Uterus (tissue), 2 donors: ENCODE measurements around the gene ARID1B.
"Not testable (repeated sequence)": the region's sequence is repeated elsewhere in the genome, so short reads cannot be mapped to it uniquely, and the experiment has no call there.

Experiments
- CTCF ChIP-seq, 4 experiments: fragments of 200-600 bp in 2 of 4; fragments of 450-650 bp in 2 of 4; sonication (generic) in 2 of 4; IDR thresholded peaks; one replicate each; pipeline ENCODE4 v1.5.1; 2016 to 2019; ENCODE audit warnings: antibody characterized with exemption in 4 of 4, mild to moderate bottlenecking in 2 of 4, moderate library complexity in 1 of 4
- POLR2A ChIP-seq, 2 donors: fragments of 450-650 bp; IDR thresholded peaks; one replicate each; pipeline ENCODE4 v1.6.1; 2016; ENCODE audit warnings: antibody characterized with exemption in 2 of 2, mild to moderate bottlenecking in 1 of 2, moderate library complexity in 1 of 2

- not testable (repeated sequence) for TF ChIP-seq CTCF, POLR2A (IDR thresholded peaks at IDR 0.05)
Observed at GRCh38 chr6:156982864-156983263, 205.7 kb downstream of the ARID1B start.
